GDM1 (cell line): ENCODE data around the gene HHIPL1.

Experiments used
- DNase-seq: peaks from one replicate; lab custom pipeline; 2025; lab: John Stamatoyannopoulos, UW

HHIPL1 gene

GRCh38 chr14:99644723-99645544 is at the start of gene HHIPL1:
Gene HHIPL1, plus strand, starts transcription at chr14:99645129. Its CDS starts 79 bp downstream, at chr14:99645208.
- no peak for DNase-seq

GRCh38 chr14:99595524-99595923 is 49.4 kb upstream of the HHIPL1 start:
- no peak for DNase-seq

- no peak for DNase-seq
These were observed 48.8 kb upstream of the HHIPL1 start for GRCh38 chr14:99596071-99596627.

GRCh38 chr14:99596772-99597171 is 48.2 kb upstream of the HHIPL1 start:
- no peak for DNase-seq

GRCh38 chr14:99597911-99598600 is 46.9 kb upstream of the HHIPL1 start:
- no peak for DNase-seq

GRCh38 chr14:99598774-99599173 is 46.2 kb upstream of the HHIPL1 start:
- no peak for DNase-seq

GRCh38 chr14:99599393-99599792 is 45.5 kb upstream of the HHIPL1 start:
- DNase-seq = no peak

GRCh38 chr14:99600232-99600888 is 44.6 kb upstream of the HHIPL1 start:
- DNase-seq = no peak

GRCh38 chr14:99601361-99601831 is 43.5 kb upstream of the HHIPL1 start:
- DNase-seq = no peak

- DNase-seq = no peak
These were observed 42.7 kb upstream of the HHIPL1 start for GRCh38 chr14:99602054-99602787.

GRCh38 chr14:99602788-99603415 is 42.0 kb upstream of the HHIPL1 start:
- DNase-seq = no peak

- peak; percentile 10 for DNase-seq
These were observed 41.3 kb upstream of the HHIPL1 start, which contains the start of gene CCDC85C for GRCh38 chr14:99603471-99604277. Gene CCDC85C, minus strand, starts transcription at chr14:99604207. Its CDS starts 248 bp downstream, at chr14:99603959.

- peak; percentile 96 for DNase-seq
These were observed 40.6 kb upstream of the HHIPL1 start for GRCh38 chr14:99604278-99604765.

GRCh38 chr14:99604766-99605298 is 40.1 kb upstream of the HHIPL1 start:
- DNase-seq = peak; percentile 22

GRCh38 chr14:99605299-99605961 is 39.5 kb upstream of the HHIPL1 start:
- DNase-seq = peak; percentile 69

- no peak for DNase-seq
These were observed 38.6 kb upstream of the HHIPL1 start for GRCh38 chr14:99606359-99606758.

GRCh38 chr14:99608591-99608990 is 36.3 kb upstream of the HHIPL1 start:
- no peak for DNase-seq

- no peak for DNase-seq
These were observed 35.4 kb upstream of the HHIPL1 start for GRCh38 chr14:99609245-99610170.
